Prostate gland (tissue), 2 donors: ENCODE data around the gene ABHD3. TPM values are rescaled to one million over a fixed set of nuclear protein-coding genes. Genes with fewer than 3 reads are reported as not detected.
"Not testable (repeated sequence)": the region's sequence is repeated elsewhere in the genome, so short reads cannot be mapped to it uniquely, and the experiment has no call there.

Experiments used
- DNase-seq: peaks from one replicate; pipeline ENCODE4 v3.0.0-alpha.2; 2019; ENCODE audit warnings: low spot score
- H3K27ac ChIP-seq, 2 donors: fragments of 200-600 bp; sonication (generic); 2 replicates each; pipeline ENCODE4 v1.5.1; 2017 to 2019
- H3K27me3 ChIP-seq: fragments of 200-600 bp; sonication (generic); replicated peaks from 2 replicates; pipeline ENCODE4 v1.5.1; 2019; ENCODE audit not compliant: insufficient read depth
- H3K36me3 ChIP-seq, 2 donors: fragments of 200-600 bp; sonication (generic); 1 replicate in 1 of 2; 2 replicates in 1 of 2; pipeline versions ENCODE4 v1.5.1 to v1.8.1; 2017 to 2019
- H3K4me1 ChIP-seq: fragments of 200-600 bp; sonication (generic); replicated peaks from 2 replicates; pipeline ENCODE4 v1.5.1; 2019
- H3K4me3 ChIP-seq, 2 donors: fragments of 200-600 bp; sonication (generic); 2 replicates each; pipeline ENCODE4 v1.5.1; 2017 to 2019
- H3K9me3 ChIP-seq: fragments of 200-600 bp; sonication (generic); 2 replicates; pipeline ENCODE4 v1.5.1; 2017
- CTCF ChIP-seq, 4 experiments: fragments of 200-600 bp in 2 of 4; fragments of 450-650 bp in 2 of 4; sonication (generic) in 2 of 4; IDR thresholded peaks; 1 replicate in 3 of 4; 2 replicates in 1 of 4; pipeline ENCODE4 v1.5.1; 2016 to 2019; ENCODE audit warnings: antibody characterized with exemption in 4 of 4, mild to moderate bottlenecking in 2 of 4, moderate library complexity in 2 of 4
- POLR2A ChIP-seq: fragments of 450-650 bp; IDR thresholded peaks from one replicate; pipeline ENCODE4 v1.6.1; 2016; ENCODE audit warnings: antibody characterized with exemption, mild to moderate bottlenecking
- POLR2AphosphoS5 ChIP-seq: sonication (generic); formaldehyde crosslinking; IDR thresholded peaks from one replicate; pipeline ENCODE4 v1.6.1; 2017; ENCODE audit warnings: antibody characterized with exemption
- WGBS: methylation state at CpG from one replicate; pipeline ENCODE4 v1.1.5; 2018; 5-methylcytosine and 5-hydroxymethylcytosine counted together
- intact Hi-C: fragments of 100-400 bp; cut with DNase I; formaldehyde crosslinking; loops from one replicate; pipeline ENCODE4 v1.14.2; 2022
- total RNA-seq, 2 donors: library from RNA; depleted of rRNA; stranded (reverse); fragments of >200 nt; gene quantifications; one replicate each; pipeline ENCODE4 v1.1.0, GENCODE V29; 2016

ABHD3 gene
- total RNA-seq, 2 donors from 2014 or later: 9.6 to 18.5 TPM

DNA sequence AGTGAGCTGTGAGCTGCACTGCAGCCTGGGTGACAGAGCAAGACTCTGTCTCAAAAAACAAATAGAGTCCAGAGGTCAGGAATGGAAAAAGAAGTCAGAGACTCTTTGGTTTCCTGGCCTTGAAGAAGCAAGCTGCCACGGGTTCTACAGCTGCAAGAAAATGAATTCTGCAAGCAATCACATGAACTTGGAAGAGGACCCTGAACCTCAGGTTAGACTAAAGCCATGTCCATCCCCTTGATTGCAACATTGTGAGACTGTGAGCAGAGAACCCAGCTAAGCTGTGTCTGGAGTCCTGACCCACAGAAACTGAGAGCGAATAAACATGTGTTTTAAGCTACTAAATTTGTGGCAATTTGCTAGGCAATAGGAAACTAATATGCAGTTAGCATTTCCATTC lies 23.1 kb upstream of the ABHD3 start:
- no peaks in the 10 kb centered on the region for H3K4me1 ChIP-seq
- WGBS: 89% methylated on average over 2 of the region's 2 CpGs
- H3K27me3 ChIP-seq: no peaks in the 10 kb centered on the region
- TF ChIP-seq POLR2A: no peak
- TF ChIP-seq POLR2AphosphoS5: no peak
- TF ChIP-seq CTCF (IDR thresholded peaks at IDR 0.05): no peak
- no peak overlapping the region for H3K4me3 ChIP-seq
- H3K9me3 ChIP-seq: no peaks in the 10 kb centered on the region
- intact Hi-C loops: no loop called here
- no peaks in the 10 kb centered on the region for H3K36me3 ChIP-seq
- H3K27ac ChIP-seq: no peak overlapping the region
- no peak for DNase-seq

- Histone ChIP-seq H3K4me3 (no peak overlapping the region), H3K27ac (no peak overlapping the region), H3K27me3 (no peaks in the 10 kb centered on the region), H3K9me3 (no peaks in the 10 kb centered on the region), H3K36me3 (no peaks in the 10 kb centered on the region), H3K4me1 (no peaks in the 10 kb centered on the region)
- WGBS: 72% methylated on average over 4 of the region's 4 CpGs
- TF ChIP-seq POLR2AphosphoS5: no peak
- TF ChIP-seq CTCF (IDR thresholded peaks at IDR 0.05): no peak
- TF ChIP-seq POLR2A: no peak
- intact Hi-C loops: no loop called here
- no peak for DNase-seq
Observed at GRCh38 chr18:21725201-21725600, 20.6 kb upstream of the ABHD3 start.

GRCh38 chr18:21722687-21723086 lies 18.1 kb upstream of the ABHD3 start:
- no peak overlapping the region for H3K27ac ChIP-seq
- no peaks in the 10 kb centered on the region for H3K36me3 ChIP-seq
- WGBS: 63% methylated on average over 2 of the region's 2 CpGs
- intact Hi-C loops: no loop called here
- no peaks in the 10 kb centered on the region for H3K9me3 ChIP-seq
- TF ChIP-seq POLR2A: no peak
- TF ChIP-seq POLR2AphosphoS5: no peak
- TF ChIP-seq CTCF (IDR thresholded peaks at IDR 0.05): no peak
- DNase-seq: no peak
- H3K4me3 ChIP-seq: no peak overlapping the region
- H3K4me1 ChIP-seq: no peaks in the 10 kb centered on the region
- no peaks in the 10 kb centered on the region for H3K27me3 ChIP-seq

GRCh38 chr18:21714474-21714873 lies 9.9 kb upstream of the ABHD3 start:
- Histone ChIP-seq H3K9me3 (no peaks in the 10 kb centered on the region), H3K27ac (no peak overlapping the region), H3K36me3 (no peaks in the 10 kb centered on the region), H3K27me3 (no peaks in the 10 kb centered on the region), H3K4me3 (no peak overlapping the region), H3K4me1 (no peaks in the 10 kb centered on the region)
- TF ChIP-seq POLR2A (no peak), POLR2AphosphoS5 (no peak), CTCF (IDR thresholded peaks at IDR 0.05) (no peak)
- intact Hi-C loops: no loop called here
- no peak for DNase-seq
- 100% methylated on average over 1 of the region's 1 CpG for WGBS

DNA sequence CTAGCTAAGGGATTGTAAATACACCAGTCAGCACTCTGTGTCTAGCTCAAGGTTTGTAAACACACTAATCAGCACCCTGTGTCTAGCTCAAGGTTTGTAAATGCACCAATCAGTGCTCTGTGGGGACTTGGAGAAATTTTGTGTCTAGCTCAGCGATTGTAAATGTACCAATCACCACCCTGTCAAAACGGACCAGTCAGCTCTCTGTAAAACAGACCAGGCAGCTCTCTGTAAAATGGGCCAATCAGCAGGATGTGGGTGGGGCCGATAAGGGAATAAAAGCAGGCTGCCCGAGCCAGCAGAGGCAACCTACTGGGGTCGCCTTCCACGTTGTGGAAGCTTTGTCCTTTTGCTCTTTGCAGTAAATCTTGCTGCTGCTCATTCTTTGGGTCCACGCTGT lies 2.6 kb upstream of the ABHD3 start:
- WGBS: 73% methylated on average over 7 of the region's 7 CpGs
- not testable (repeated sequence) for H3K27me3 ChIP-seq, H3K36me3 ChIP-seq, H3K4me1 ChIP-seq, H3K27ac ChIP-seq, DNase-seq, H3K4me3 ChIP-seq, H3K9me3 ChIP-seq
- intact Hi-C loops: loop anchor here (10.0 kb wide), 1 partner anchor 128 kb away; no protein-coding TSS in a partner anchor
